Liver (tissue), 9 donors: Measurements from ENCODE around the gene MBOAT1. TPM values are rescaled to one million over a fixed set of nuclear protein-coding genes. Genes with fewer than 3 reads are reported as not detected.

Source experiments
- DNase-seq: peaks from one replicate; pipeline ENCODE4 v3.0.0-alpha.2; 2017; ENCODE audit warnings: low spot score
- H3K27ac ChIP-seq, 2 donors: one replicate each; pipeline ENCODE4 v1.7.0; 2013; ENCODE audit warnings: inconsistent platforms in 2 of 2, low read length in 2 of 2, control low read depth in 1 of 2, low read depth in 1 of 2, mild to moderate bottlenecking in 1 of 2
- H3K27me3 ChIP-seq, 4 donors: one replicate each; pipeline versions ENCODE4 v1.6.1 to v1.7.0; 2013; ENCODE audit warnings: low read length in 3 of 4, inconsistent platforms in 1 of 4, mild to moderate bottlenecking in 1 of 4, moderate library complexity in 1 of 4; ENCODE audit not compliant: control insufficient read depth in 4 of 4, insufficient read depth in 4 of 4
- H3K36me3 ChIP-seq, 4 donors: one replicate each; pipeline versions ENCODE4 v1.6.1 to v1.7.0; 2013; ENCODE audit warnings: low read length in 3 of 4, mild to moderate bottlenecking in 3 of 4, low read depth in 1 of 4, moderate library complexity in 1 of 4; ENCODE audit not compliant: control insufficient read depth in 4 of 4, insufficient read depth in 3 of 4
- H3K4me1 ChIP-seq, 4 donors: one replicate each; pipeline versions ENCODE4 v1.6.1 to v1.7.0; 2013; ENCODE audit warnings: low read length in 3 of 4, mild to moderate bottlenecking in 3 of 4, moderate library complexity in 1 of 4; ENCODE audit not compliant: control insufficient read depth in 4 of 4, insufficient read depth in 4 of 4
- H3K4me3 ChIP-seq, 3 donors: one replicate each; pipeline versions ENCODE4 v1.6.1 to v1.7.0; 2013; ENCODE audit warnings: low read length in 3 of 3, control low read depth in 1 of 3, low read depth in 1 of 3, mild to moderate bottlenecking in 1 of 3
- H3K9ac ChIP-seq, 2 donors: one replicate each; pipeline ENCODE4 v1.7.0; 2013; ENCODE audit warnings: low read length in 2 of 2, mild to moderate bottlenecking in 2 of 2, moderate library complexity in 2 of 2, control low read depth in 1 of 2, low read depth in 1 of 2
- H3K9me3 ChIP-seq, 4 donors: one replicate each; pipeline versions ENCODE4 v1.6.1 to v1.7.0; 2013; ENCODE audit warnings: low read length in 3 of 4; ENCODE audit not compliant: control insufficient read depth in 4 of 4
- EGR1 ChIP-seq, 2 donors: IDR thresholded peaks; 2 replicates each; pipeline ENCODE4 v1.6.1; 2016 to 2018; ENCODE audit warnings: antibody characterized with exemption in 2 of 2, low read depth in 2 of 2
- FOXA1 ChIP-seq: IDR thresholded peaks from 2 replicates; pipeline ENCODE4 v1.6.1; 2016; ENCODE audit warnings: antibody characterized with exemption
- FOXA2 ChIP-seq: IDR thresholded peaks from 2 replicates; pipeline ENCODE4 v1.6.1; 2016; ENCODE audit warnings: antibody characterized with exemption
- GABPA ChIP-seq, 2 donors: IDR thresholded peaks in 1 of 2; conservative IDR thresholded peaks in 1 of 2; 2 replicates each; pipeline ENCODE4 v1.6.1; 2016; ENCODE audit warnings: antibody characterized with exemption in 2 of 2, mild to moderate bottlenecking in 1 of 2, moderate library complexity in 1 of 2
- HNF4A ChIP-seq, 2 donors: conservative IDR thresholded peaks; 2 replicates each; pipeline ENCODE4 v1.6.1; 2016; ENCODE audit warnings: antibody characterized with exemption in 2 of 2, mild to moderate bottlenecking in 2 of 2
- HNF4G ChIP-seq: IDR thresholded peaks from 2 replicates; pipeline ENCODE4 v1.6.1; 2016; ENCODE audit warnings: antibody characterized with exemption
- JUND ChIP-seq, 2 donors: IDR thresholded peaks; 2 replicates each; pipeline ENCODE4 v1.6.1; 2016; ENCODE audit warnings: antibody characterized with exemption in 2 of 2
- NR2F2 ChIP-seq: IDR thresholded peaks from 2 replicates; pipeline ENCODE4 v1.6.1; 2016; ENCODE audit warnings: antibody characterized with exemption
- RAD21 ChIP-seq, 2 donors: IDR thresholded peaks; 2 replicates each; pipeline ENCODE4 v1.6.1; 2016; ENCODE audit warnings: antibody characterized with exemption in 2 of 2, mild to moderate bottlenecking in 2 of 2
- RXRA ChIP-seq, 2 donors: IDR thresholded peaks; 2 replicates each; pipeline ENCODE4 v1.6.1; 2017 to 2018; ENCODE audit warnings: antibody characterized with exemption in 2 of 2, mild to moderate bottlenecking in 1 of 2
- SP1 ChIP-seq: IDR thresholded peaks from 2 replicates; pipeline ENCODE4 v1.6.1; 2018; ENCODE audit warnings: antibody characterized with exemption, mild to moderate bottlenecking
- TAF1 ChIP-seq: conservative IDR thresholded peaks from 2 replicates; pipeline ENCODE4 v1.6.1; 2016; ENCODE audit warnings: antibody characterized with exemption, mild to moderate bottlenecking
- YY1 ChIP-seq: IDR thresholded peaks from 2 replicates; pipeline ENCODE4 v1.6.1; 2016; ENCODE audit warnings: antibody characterized with exemption, mild to moderate bottlenecking
- WGBS: extraction: QIAGEN DNeasy Blood & Tissue Kit; methylation state at CpG from one replicate; pipeline ENCODE4 v1.1.7; 2013; 5-methylcytosine and 5-hydroxymethylcytosine counted together
- polyA plus RNA-seq, 2 donors: library from polyadenylated mRNA; stranded (reverse) in 1 of 2; unstranded in 1 of 2; fragments of 200-250 nt in 1 of 2; fragments of >200 nt in 1 of 2; fragmentation: Nextera tagmentation in 1 of 2; extraction: Ambion mirVana in 1 of 2; gene quantifications; one replicate each; pipeline versions ENCODE4 v1.2.1 to v1.2.3, GENCODE V29; 2013 to 2015
- total RNA-seq, 2 donors: library from RNA; depleted of rRNA; stranded (reverse); fragments of >200 nt; gene quantifications; one replicate each; pipeline ENCODE4 v1.2.3, GENCODE V29; 2014
- TF ChIP-seq, protein P1 (sequence below): IDR thresholded peaks from 2 replicates; pipeline ENCODE4 v1.6.1; 2016; ENCODE audit warnings: antibody characterized with exemption
- TF ChIP-seq, protein P2 (sequence below): IDR thresholded peaks from 2 replicates; pipeline ENCODE4 v1.6.1; 2016; ENCODE audit warnings: antibody characterized with exemption
- TF ChIP-seq, protein P3 (sequence below): IDR thresholded peaks from 2 replicates; pipeline ENCODE4 v1.6.1; 2016; ENCODE audit warnings: antibody characterized with exemption, mild to moderate bottlenecking
- TF ChIP-seq, protein P4 (sequence below): IDR thresholded peaks from 2 replicates; pipeline ENCODE4 v1.6.1; 2016; ENCODE audit warnings: antibody characterized with exemption
- TF ChIP-seq, protein P5 (sequence below): fragments of 150-350 bp; IDR thresholded peaks from 2 replicates; pipeline ENCODE4 v1.5.1; 2017; ENCODE audit warnings: improper control_type of control experiment, low read depth, low read length; ENCODE audit not compliant: missing input control
- donor health status: healthy.
- donor health status: healthy.
- donor health status: healthy.
- donor health status: healthy.
- donor health status: healthy.

The MBOAT1 gene
- total and polyA plus RNA-seq, 4 donors, result 1.2 to 9.3 (median 3.3) TPM

DNA sequence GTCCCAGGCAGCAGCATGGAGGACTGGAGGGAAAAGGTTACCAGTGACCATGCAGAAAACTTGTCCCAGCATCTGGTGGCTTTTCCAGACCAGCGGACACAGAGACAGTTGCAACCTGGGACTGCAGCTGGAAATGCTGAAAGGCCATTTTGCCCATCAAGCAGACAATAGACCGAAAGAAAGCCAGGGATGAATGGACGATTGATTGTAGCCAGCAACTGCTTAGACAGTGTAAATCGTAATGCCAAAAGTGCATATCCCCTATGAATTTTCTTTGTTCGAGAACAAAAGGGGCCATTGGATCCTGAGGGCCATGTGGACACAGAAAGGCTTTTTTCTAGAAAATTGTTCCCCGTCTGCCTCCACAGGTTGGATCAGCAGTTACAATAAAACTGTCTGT, 115.7 kb downstream of the MBOAT1 start (continued):
- TF ChIP-seq NR2F2, result no peak
- TF ChIP-seq FOXA1, result no peak
- no peak for TF ChIP-seq GABPA (IDR thresholded peaks at IDR 0.05 in 1 of 2, conservative IDR thresholded peaks at IDR 0.05 in 1 of 2)
- no peak for TF ChIP-seq HNF4G
- TF ChIP-seq, protein P1, sequence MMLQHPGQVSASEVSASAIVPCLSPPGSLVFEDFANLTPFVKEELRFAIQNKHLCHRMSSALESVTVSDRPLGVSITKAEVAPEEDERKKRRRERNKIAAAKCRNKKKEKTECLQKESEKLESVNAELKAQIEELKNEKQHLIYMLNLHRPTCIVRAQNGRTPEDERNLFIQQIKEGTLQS, result no peak
- TF ChIP-seq RAD21 (IDR thresholded peaks at IDR 0.05), result no peak

DNA sequence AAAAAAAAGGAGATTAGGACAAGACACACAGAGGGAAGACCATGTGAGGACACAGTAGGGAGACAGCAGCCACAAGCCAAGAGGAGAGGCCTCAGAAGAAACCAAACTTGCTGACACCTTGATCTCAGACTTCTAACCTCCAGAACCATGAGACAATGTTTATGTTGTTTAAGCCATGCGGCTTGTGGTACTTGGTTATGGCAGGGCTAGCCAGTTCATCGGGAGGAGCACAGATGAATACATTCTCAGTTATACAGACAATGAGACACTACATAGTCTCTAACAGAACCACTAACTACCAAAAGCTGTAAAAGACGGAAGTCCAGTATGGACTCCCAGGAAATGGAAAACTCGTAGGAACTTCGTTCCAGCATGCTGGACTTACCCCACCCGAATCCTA, 116.8 kb downstream of the MBOAT1 start:
- H3K27me3 ChIP-seq, result no peaks in the 10 kb centered on the region
- no peaks in the 10 kb centered on the region for H3K36me3 ChIP-seq
- H3K9ac ChIP-seq, result no peak overlapping the region
- no peaks in the 10 kb centered on the region for H3K9me3 ChIP-seq
- WGBS, result 95% methylated on average over 6 of the region's 6 CpGs
- H3K4me1 ChIP-seq, result no peaks in the 10 kb centered on the region
- no peak overlapping the region for H3K4me3 ChIP-seq
- TF ChIP-seq FOXA2 (no peak), YY1 (no peak), SP1 (no peak), FOXA1 (no peak), NR2F2 (no peak), GABPA (IDR thresholded peaks at IDR 0.05 in 1 of 2, conservative IDR thresholded peaks at IDR 0.05 in 1 of 2) (no peak), RXRA (IDR thresholded peaks at IDR 0.05) (no peak), EGR1 (IDR thresholded peaks at IDR 0.05; ENCODE audit: low read depth in 2 of 2) (no peak), HNF4A (conservative IDR thresholded peaks at IDR 0.05) (no peak), RAD21 (IDR thresholded peaks at IDR 0.05) (no peak), TAF1 (no peak), HNF4G (no peak), JUND (IDR thresholded peaks at IDR 0.05) (no peak)
- TF ChIP-seq, protein P2, sequence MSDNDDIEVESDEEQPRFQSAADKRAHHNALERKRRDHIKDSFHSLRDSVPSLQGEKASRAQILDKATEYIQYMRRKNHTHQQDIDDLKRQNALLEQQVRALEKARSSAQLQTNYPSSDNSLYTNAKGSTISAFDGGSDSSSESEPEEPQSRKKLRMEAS, result no peak
- TF ChIP-seq, protein P3, sequence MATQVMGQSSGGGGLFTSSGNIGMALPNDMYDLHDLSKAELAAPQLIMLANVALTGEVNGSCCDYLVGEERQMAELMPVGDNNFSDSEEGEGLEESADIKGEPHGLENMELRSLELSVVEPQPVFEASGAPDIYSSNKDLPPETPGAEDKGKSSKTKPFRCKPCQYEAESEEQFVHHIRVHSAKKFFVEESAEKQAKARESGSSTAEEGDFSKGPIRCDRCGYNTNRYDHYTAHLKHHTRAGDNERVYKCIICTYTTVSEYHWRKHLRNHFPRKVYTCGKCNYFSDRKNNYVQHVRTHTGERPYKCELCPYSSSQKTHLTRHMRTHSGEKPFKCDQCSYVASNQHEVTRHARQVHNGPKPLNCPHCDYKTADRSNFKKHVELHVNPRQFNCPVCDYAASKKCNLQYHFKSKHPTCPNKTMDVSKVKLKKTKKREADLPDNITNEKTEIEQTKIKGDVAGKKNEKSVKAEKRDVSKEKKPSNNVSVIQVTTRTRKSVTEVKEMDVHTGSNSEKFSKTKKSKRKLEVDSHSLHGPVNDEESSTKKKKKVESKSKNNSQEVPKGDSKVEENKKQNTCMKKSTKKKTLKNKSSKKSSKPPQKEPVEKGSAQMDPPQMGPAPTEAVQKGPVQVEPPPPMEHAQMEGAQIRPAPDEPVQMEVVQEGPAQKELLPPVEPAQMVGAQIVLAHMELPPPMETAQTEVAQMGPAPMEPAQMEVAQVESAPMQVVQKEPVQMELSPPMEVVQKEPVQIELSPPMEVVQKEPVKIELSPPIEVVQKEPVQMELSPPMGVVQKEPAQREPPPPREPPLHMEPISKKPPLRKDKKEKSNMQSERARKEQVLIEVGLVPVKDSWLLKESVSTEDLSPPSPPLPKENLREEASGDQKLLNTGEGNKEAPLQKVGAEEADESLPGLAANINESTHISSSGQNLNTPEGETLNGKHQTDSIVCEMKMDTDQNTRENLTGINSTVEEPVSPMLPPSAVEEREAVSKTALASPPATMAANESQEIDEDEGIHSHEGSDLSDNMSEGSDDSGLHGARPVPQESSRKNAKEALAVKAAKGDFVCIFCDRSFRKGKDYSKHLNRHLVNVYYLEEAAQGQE, result no peak
- TF ChIP-seq, protein P4, sequence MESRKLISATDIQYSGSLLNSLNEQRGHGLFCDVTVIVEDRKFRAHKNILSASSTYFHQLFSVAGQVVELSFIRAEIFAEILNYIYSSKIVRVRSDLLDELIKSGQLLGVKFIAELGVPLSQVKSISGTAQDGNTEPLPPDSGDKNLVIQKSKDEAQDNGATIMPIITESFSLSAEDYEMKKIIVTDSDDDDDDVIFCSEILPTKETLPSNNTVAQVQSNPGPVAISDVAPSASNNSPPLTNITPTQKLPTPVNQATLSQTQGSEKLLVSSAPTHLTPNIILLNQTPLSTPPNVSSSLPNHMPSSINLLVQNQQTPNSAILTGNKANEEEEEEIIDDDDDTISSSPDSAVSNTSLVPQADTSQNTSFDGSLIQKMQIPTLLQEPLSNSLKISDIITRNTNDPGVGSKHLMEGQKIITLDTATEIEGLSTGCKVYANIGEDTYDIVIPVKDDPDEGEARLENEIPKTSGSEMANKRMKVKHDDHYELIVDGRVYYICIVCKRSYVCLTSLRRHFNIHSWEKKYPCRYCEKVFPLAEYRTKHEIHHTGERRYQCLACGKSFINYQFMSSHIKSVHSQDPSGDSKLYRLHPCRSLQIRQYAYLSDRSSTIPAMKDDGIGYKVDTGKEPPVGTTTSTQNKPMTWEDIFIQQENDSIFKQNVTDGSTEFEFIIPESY, result no peak
- TF ChIP-seq, protein P5, sequence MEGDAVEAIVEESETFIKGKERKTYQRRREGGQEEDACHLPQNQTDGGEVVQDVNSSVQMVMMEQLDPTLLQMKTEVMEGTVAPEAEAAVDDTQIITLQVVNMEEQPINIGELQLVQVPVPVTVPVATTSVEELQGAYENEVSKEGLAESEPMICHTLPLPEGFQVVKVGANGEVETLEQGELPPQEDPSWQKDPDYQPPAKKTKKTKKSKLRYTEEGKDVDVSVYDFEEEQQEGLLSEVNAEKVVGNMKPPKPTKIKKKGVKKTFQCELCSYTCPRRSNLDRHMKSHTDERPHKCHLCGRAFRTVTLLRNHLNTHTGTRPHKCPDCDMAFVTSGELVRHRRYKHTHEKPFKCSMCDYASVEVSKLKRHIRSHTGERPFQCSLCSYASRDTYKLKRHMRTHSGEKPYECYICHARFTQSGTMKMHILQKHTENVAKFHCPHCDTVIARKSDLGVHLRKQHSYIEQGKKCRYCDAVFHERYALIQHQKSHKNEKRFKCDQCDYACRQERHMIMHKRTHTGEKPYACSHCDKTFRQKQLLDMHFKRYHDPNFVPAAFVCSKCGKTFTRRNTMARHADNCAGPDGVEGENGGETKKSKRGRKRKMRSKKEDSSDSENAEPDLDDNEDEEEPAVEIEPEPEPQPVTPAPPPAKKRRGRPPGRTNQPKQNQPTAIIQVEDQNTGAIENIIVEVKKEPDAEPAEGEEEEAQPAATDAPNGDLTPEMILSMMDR, result no peak
- TF ChIP-seq, protein P1, result no peak
- no peak overlapping the region for H3K27ac ChIP-seq
- DNase-seq, result no peak
